HepG2 (cell line): Measurements from ENCODE around the gene NELFB. TPM values are rescaled to one million over a fixed set of nuclear protein-coding genes. Genes with fewer than 3 reads are reported as not detected.

Experiments
- ATF6 ChIP-seq: sonication (generic); formaldehyde crosslinking; conservative IDR thresholded peaks from 2 replicates; pipeline ENCODE4 v1.4.0; 2020; ENCODE audit warnings: missing genetic modification reagents
- FOXO1 ChIP-seq: sonication (generic); formaldehyde crosslinking; IDR thresholded peaks from 2 replicates; pipeline ENCODE4 v1.4.0; 2020; ENCODE audit warnings: missing genetic modification reagents
- JUNB ChIP-seq: sonication (generic); formaldehyde crosslinking; IDR thresholded peaks from 2 replicates; pipeline ENCODE4 v1.8.0; 2022; ENCODE audit warnings: missing genetic modification reagents, mild to moderate bottlenecking, borderline replicate concordance
- KAT7 ChIP-seq: IDR thresholded peaks from 2 replicates; pipeline ENCODE4 v1.6.1; 2018; ENCODE audit warnings: borderline replicate concordance, missing compliant biosample characterization
- PTBP1 ChIP-seq: fragments of 200-400 bp; formaldehyde crosslinking; IDR thresholded peaks from 2 replicates; pipeline ENCODE4 v1.6.1; 2018; ENCODE audit warnings: low read length, low read depth; ENCODE audit not compliant: poor library complexity, severe bottlenecking
- RARG ChIP-seq: sonication (generic); formaldehyde crosslinking; IDR thresholded peaks from 2 replicates; pipeline ENCODE4 v1.4.0; 2020; ENCODE audit warnings: low read depth, mild to moderate bottlenecking, missing genetic modification reagents
- SIX4 ChIP-seq: sonication (generic); formaldehyde crosslinking; IDR thresholded peaks from 2 replicates; pipeline ENCODE4 v1.4.0; 2020; ENCODE audit warnings: missing genetic modification reagents
- SMC3 ChIP-seq: IDR thresholded peaks from 2 replicates; pipeline ENCODE4 v1.6.1; 2011; ENCODE audit warnings: low read length, improper control_type of control experiment
- SNAPC4 ChIP-seq: sonication (generic); formaldehyde crosslinking; IDR thresholded peaks from 2 replicates; pipeline ENCODE4 v1.4.0; 2020; ENCODE audit warnings: mild to moderate bottlenecking, missing genetic modification reagents
- SNRNP70 ChIP-seq: fragments of 200-400 bp; formaldehyde crosslinking; IDR thresholded peaks from 2 replicates; pipeline ENCODE4 v1.6.1; 2017; ENCODE audit warnings: mild to moderate bottlenecking, low read depth, low read length, moderate library complexity
- SOX5 ChIP-seq: IDR thresholded peaks from 2 replicates; pipeline ENCODE4 v1.6.1; 2016; ENCODE audit warnings: borderline replicate concordance
- WIZ ChIP-seq: sonication (generic); formaldehyde crosslinking; IDR thresholded peaks from 2 replicates; pipeline ENCODE4 v1.5.1; 2020; ENCODE audit warnings: mild to moderate bottlenecking, missing genetic modification reagents
- ZNF17 ChIP-seq: sonication (generic); formaldehyde crosslinking; IDR thresholded peaks from 2 replicates; pipeline ENCODE4 v1.5.0; 2020; ENCODE audit warnings: mild to moderate bottlenecking, missing genetic modification reagents
- ZNF18 ChIP-seq: sonication (generic); formaldehyde crosslinking; IDR thresholded peaks from 2 replicates; pipeline ENCODE4 v1.8.0; 2022; ENCODE audit warnings: mild to moderate bottlenecking, missing genetic modification reagents; ENCODE audit not compliant: insufficient replicate concordance
- ZNF292 ChIP-seq: sonication (generic); formaldehyde crosslinking; IDR thresholded peaks from 2 replicates; pipeline ENCODE4 v1.8.1; 2022; ENCODE audit warnings: mild to moderate bottlenecking, low read depth, missing genetic modification reagents, borderline replicate concordance
- ZNF333 ChIP-seq: sonication (generic); formaldehyde crosslinking; IDR thresholded peaks from 2 replicates; pipeline ENCODE4 v1.4.0; 2020; ENCODE audit warnings: mild to moderate bottlenecking, missing genetic modification reagents, borderline replicate concordance
- ZNF546 ChIP-seq: sonication (generic); formaldehyde crosslinking; conservative IDR thresholded peaks from 2 replicates; pipeline ENCODE4 v1.8.1; 2023; ENCODE audit warnings: mild to moderate bottlenecking, missing genetic modification reagents
- ZNF557 ChIP-seq: sonication (generic); formaldehyde crosslinking; IDR thresholded peaks from 2 replicates; pipeline ENCODE4 v1.4.0; 2020; ENCODE audit warnings: missing genetic modification reagents
- ZNF7 ChIP-seq: IDR thresholded peaks from 2 replicates; pipeline ENCODE4 v1.6.1; 2016; ENCODE audit warnings: missing biosample characterization, missing genetic modification reagents
- ZNF780A ChIP-seq: sonication (generic); formaldehyde crosslinking; IDR thresholded peaks from 2 replicates; pipeline ENCODE4 v1.8.0; 2022; ENCODE audit warnings: mild to moderate bottlenecking, missing genetic modification reagents, moderate library complexity
- polyA plus RNA-seq, 8 experiments: library from polyadenylated mRNA; depleted of rRNA in 3 of 8; stranded (reverse) in 7 of 8; unstranded in 1 of 8; fragments of >200 nt; fragmentation: Illumina TruSeq in 4 of 8; extraction: Trizol in 4 of 8; gene quantifications; 2 replicates each; pipeline versions ENCODE4 v1.2.1 to v1.2.3, GENCODE V29; 2011 to 2016; ENCODE audit warnings: low read depth in 4 of 8, missing spikeins in 1 of 8, mixed read lengths in 1 of 8; ENCODE audit not compliant: insufficient read depth in 1 of 8
- total RNA-seq, 5 experiments: library from RNA; depleted of rRNA; stranded (reverse); fragments of >200 nt; fragmentation: Illumina TruSeq; extraction: Trizol; gene quantifications; 2 replicates each; pipeline ENCODE4 v1.2.3, GENCODE V29; 2016; ENCODE audit warnings: low read depth in 1 of 5

NELFB gene
- total and polyA plus RNA-seq, 2 of the 13 experiments (the other 11 are each of a cell fraction or from before 2014, with no cell fraction given) = 26.5 to 45.8 TPM

DNA sequence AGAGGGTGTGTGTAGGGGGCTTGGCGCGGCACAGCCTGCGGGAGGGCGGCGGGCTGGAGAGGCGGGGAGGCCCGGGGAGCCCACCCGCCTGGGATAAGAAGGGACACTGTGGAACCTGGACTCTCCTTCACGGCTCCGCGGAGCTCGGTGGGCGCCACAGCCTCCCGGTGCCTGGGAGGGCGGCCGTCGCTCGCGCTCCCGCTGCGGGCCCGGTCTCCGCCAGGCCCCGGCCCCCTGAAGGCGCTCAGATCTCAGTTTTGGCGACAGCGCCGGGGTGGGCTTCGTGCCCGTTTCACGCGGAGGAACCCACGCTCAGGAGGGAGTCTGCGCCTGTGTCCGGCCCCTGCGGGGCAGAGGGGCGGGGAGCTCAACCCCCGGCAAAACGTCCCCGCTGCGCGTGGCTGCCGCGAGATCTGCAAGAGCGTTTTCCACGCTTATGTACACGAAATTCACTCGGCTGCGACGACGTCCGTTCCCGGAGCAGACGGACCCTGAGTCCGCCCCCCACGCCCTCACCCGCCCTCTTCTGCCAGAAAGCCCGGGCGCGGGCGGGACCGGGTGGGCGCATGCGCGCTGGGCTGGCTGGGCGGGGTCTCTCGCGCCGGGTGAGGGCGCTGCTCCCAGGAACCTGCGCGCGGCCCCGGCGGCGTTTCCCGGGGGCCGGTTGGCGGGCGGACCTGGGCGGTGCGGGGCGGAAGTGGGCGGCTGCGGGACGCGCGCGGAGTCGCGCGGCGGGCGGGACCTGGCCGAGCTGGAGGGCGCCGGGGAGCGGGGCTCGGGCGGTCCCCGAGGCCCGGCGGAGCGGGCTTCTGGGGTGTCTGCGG, at the start of gene NELFB (continued):
- TF ChIP-seq SNRNP70 (no peak), SOX5 (CRISPR knock-in tag) (peak; percentile 21; the same call in 1 of the 2 replicates), ZNF557 (CRISPR knock-in tag) (no peak), SNAPC4 (CRISPR knock-in tag) (no peak), ZNF7 (no peak), ZNF292 (CRISPR knock-in tag) (no peak), ATF6 (CRISPR knock-in tag) (no peak), FOXO1 (0 out of 2 replicates have a peak, but pooled peaks have one; percentile 7), JUNB (CRISPR knock-in tag) (no peak), ZNF17 (CRISPR knock-in tag) (no peak), ZNF18 (CRISPR knock-in tag) (peak; percentile 86), ZNF780A (CRISPR knock-in tag) (no peak), WIZ (no peak), SMC3 (no peak), RARG (no peak), SIX4 (CRISPR knock-in tag) (no peak), ZNF333 (CRISPR knock-in tag) (no peak; the same call in 1 of the 2 replicates), PTBP1 (no peak), KAT7 (CRISPR knock-in tag) (no peak; the same call in 1 of the 2 replicates), ZNF546 (no peak)
